Head of caudate nucleus (tissue), 42 donors: Measurements from ENCODE around the gene TTLL11.
"Not testable (repeated sequence)": the region's sequence is repeated elsewhere in the genome, so short reads cannot be mapped to it uniquely, and the experiment has no call there.

Experiments used
- DNase-seq, 42 donors: peaks; one replicate each; pipeline versions ENCODE4 v3.0.0 to v3.0.0-alpha.2; 2020 to 2021; ENCODE audit warnings: mixed read lengths in 7 of 42
- intact Hi-C: fragments of 100-400 bp; cut with DNase I; formaldehyde crosslinking; loops from one replicate; pipeline ENCODE4 v1.15.0; 2022

Gene TTLL11

DNA sequence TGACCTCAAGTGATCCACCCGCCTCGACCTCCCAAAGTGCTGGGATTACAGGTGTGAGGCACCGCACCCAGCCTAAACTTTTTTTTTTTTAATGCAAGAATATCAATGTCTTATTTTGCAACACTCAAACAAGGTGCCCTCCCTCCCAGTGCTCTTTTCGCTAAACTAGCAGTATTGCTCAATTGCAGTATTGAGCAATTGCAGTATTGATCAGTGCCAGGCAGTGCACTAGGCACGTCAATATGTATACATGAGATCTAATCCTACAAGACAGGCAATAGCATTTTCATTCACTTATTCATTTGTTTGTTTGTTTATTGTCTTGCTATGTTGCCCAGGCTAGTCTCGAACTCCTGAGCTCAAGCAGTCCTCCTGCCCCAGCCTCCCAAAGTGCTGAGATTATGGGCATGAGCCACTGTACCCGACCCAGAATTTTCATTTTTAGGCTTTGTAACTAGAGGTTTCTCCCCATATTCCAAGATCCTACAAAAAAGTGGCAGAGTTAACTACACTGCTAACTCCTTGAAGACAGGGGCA is 94.5 kb downstream of the TTLL11 start:
- intact Hi-C loops = loop anchor here (10.0 kb wide), 1 partner anchor 254 kb away; no protein-coding TSS in a partner anchor
- peak in 3 of 42 donors; percentile 5 to 23 (median 17) for DNase-seq

DNA sequence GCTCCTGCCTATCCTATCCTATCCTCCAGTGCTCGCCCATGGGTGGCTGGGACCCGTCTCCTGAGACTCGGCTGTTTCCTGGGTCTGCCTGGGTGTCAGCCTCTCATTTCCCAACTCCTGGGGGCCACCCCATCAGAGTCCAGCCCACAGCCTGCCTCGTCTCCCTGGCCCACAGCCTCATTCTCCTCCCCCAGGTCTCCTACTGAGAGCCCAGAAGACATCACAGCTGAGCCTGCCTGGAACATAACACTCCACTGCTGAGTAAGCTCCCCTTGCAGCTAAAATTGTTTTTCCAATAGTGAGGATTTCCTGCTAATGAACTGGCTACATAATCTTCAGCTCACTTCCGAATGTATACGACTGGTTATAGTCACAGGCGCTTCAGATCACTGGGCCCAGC is 95.3 kb downstream of the TTLL11 start:
- peak in 7 of 42 donors; percentile 8 to 52 (median 19) for DNase-seq
- intact Hi-C loops = loop anchor here (10.0 kb wide), 1 partner anchor 253 kb away; no protein-coding TSS in a partner anchor

DNA sequence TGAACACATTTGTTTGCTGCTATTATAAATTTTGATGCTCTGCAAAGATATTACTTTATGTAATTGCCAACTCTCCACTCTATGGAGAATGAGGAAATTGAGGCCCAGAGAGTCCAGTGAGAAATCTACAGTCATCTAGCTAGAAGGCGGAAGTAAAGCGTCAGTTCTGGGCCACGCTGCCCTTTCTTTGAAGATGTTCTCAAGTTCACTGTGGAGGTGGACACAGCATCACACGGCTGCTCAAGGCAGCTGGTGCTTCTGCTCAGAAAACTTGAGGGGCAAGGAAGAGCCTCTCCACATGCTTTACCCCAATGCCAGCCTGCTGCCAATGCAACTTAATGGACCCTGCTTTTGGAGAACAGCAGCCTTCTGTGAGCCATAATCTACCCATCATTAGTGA is 96.3 kb downstream of the TTLL11 start:
- peak in 1 of 42 donors; percentile 9 for DNase-seq

DNA sequence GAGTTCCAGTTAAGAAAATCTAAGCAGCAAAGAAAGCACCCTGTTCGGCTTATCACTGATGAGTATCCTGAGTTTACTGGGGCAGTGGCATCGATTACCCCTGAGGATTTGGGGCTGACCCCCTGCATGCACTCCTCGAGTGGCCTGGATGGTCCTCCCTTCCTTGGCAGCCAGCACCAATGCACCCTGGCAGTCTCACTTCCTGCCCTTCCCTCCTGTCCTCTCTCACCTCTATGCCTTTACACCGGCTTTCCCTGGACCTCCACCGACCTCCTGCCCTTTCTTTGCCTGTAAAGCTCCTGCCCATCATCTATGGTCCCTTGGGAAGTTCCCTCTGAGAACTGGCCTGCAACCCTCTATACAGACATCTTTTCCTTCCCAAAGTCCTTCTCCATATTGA is 97.1 kb downstream of the TTLL11 start:
- DNase-seq = peak in 1 of 42 donors; percentile 1
- intact Hi-C loops = loop anchor here (10.0 kb wide), 1 partner anchor 251 kb away; no protein-coding TSS in a partner anchor

More for the DNA sequence above, 96.3 kb downstream of the TTLL11 start:
- intact Hi-C loops = loop anchor here (10.0 kb wide), 1 partner anchor 252 kb away; no protein-coding TSS in a partner anchor

DNA sequence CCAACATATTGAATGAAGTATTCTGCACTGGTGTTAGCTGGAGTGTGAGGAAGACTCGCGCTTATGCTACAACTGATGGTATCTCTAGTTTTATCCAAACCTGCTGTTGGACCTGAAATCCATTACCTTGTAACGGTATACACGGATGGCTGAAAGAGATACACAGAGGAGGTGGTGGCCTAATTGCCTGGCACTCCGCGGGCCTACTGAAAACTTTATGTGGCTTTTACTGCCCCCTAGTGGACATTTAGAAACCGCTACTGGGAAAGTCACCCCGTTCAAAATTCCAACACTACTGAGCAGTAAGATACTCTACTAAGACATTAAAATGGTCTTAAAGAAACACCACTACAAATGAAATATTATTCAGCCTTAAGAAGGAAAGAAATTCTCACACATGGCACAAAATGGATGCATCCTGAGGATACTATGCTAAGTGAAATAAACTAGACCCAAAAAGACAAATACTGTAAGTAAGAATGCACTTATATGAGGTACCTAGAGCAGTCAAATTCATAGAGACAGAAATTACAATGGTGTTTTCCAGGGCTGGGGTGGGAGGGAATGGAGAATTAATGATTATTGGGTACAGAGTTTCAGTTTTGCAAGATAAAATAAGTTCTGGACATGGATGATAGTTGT is 100.4 kb downstream of the TTLL11 start:
- intact Hi-C loops = loop anchor here (2.0 to 10.0 kb wide), 3 partner anchors 248 to 440 kb away; no protein-coding TSS in a partner anchor

DNA sequence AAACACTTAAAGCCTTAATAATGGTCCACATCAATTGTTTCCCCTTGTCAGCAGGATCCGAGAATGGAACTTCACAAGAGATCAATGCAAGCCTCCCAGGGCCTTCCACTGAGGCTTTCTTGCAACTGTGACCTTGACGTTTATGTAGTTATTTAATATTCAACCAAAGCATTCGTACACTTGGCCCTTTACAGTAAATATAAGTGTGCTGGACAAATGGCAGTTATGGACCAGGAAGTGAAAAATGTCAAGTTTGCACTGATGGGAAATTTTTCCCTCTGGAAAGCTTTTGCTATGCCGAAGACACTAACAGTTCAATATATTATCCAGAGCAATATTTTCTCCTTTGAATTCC is 101.8 kb downstream of the TTLL11 start:
- intact Hi-C loops = loop anchor here (5.0 to 10.0 kb wide), 2 partner anchors 246 to 439 kb away; no protein-coding TSS in a partner anchor
- peak in 1 of 42 donors; percentile 17 for DNase-seq

More for the DNA sequence above, 100.4 kb downstream of the TTLL11 start:
- DNase-seq = peak; percentile 22 to 88 (median 68)

DNA sequence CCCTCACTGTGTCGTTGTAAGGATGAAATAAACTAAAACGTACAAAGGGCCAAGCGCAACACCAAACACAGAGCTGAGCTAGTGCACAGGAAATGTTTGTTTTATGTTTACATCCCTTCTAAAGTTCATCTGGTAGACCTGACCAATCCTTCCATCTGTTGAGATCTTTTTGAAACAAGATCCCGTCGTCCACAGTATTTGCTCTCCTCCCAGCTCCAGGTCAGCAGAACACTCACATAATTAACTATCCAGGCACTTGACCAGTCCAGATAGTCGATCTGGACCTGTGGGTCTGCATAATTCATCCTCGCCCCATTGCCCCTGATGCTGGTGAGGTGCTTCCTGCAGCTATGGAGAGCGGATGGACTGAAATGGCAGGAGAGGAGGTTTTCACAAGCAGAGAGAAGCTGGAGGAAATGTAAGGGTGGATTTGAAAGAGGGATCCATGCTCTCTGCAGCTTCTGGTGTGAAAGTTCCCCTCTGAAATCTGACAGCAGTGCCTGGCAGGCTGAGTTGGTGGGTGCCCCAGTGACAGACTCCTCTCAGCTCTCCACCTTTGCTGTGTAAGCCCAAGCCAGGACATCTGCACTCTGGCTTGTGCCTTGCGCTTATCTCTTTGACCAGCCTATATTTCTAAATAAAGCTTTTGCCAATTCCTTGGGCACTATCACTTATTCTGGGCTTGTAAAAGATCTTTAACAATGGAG is 102.4 kb downstream of the TTLL11 start:
- intact Hi-C loops = loop anchor here (5.0 to 10.0 kb wide), 2 partner anchors 246 to 438 kb away; no protein-coding TSS in a partner anchor
- peak in 1 of 42 donors; percentile 33 for DNase-seq

DNA sequence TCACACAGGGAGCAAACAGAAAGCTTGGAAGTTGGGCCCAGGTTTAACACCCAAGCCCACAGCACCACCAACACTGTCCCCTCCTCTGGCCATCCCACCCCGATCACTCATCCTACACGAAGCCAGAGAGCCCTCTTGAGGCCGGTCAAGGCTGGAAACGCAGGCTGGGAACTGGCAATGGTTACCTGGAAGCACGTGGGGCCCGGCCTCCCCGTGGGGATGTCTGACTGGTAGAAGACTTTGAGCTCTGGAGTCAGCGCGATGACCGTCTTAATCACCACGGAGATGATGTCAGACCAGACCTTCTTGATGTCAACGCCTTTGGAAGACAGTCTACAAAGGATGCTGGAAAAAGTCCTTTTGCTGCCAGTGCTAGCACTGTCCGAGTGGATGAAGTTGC is 104.1 kb downstream of the TTLL11 start:
- intact Hi-C loops = loop anchor here (10.0 kb wide), 1 partner anchor 104 kb away; no protein-coding TSS in a partner anchor
- peak in 5 of 42 donors; percentile 21 to 58 (median 35) for DNase-seq

DNA sequence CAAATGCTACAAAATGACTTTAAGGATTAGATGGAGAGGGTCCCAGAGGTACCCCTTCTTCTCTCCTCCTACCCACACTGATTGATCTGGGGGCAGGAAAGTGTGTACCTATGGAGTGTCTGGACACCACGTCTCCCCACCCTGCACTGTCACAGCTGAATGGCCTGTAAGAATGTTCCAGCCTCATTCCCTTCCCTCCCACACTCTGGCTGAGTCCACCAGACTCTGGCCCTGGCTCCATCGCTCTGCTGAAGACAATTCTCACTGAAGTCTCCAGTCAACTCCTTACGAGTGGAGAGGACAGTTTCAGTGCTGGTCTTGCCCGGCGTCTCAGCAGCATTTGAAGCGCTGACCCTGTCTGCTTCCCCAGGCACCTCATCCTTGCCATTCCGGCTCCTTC is 105.8 kb downstream of the TTLL11 start:
- intact Hi-C loops = loop anchor here (10.0 kb wide), 1 partner anchor 103 kb away; no protein-coding TSS in a partner anchor
- no peak for DNase-seq

DNA sequence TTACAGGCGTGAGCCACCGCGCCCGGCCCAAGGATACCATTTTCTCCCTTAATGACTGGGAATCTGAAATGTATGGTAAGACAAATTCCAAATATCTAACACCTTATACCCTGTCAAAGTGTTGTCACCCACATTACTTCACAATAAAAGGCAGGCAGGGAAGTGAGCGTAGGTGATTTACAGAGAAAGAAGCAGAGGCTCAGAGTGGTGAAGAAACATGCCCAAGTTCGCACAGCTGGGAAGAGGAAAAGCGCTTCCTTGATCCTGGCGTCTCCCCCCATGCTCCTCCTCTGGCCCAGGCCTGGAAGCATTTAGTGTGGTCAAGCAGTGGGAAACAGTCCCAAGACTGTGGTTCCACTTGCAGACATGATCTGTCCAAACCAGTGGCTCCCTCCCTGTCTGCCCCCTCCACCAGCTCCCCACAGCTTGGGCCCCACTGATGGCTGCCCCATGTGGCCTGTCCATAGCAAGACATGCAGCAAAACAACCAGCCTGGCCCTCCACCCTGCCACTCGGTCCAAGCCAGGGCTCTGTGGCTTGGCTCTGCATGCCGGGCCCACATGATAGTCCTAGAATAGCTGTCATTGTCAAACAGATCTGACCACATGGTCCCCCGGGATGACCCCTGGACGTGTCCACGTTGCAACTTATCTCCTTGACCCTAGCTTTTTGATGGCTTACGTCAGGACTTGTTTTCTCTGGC is 107.2 kb downstream of the TTLL11 start:
- intact Hi-C loops = loop anchor here (10.0 kb wide), 1 partner anchor 101 kb away; no protein-coding TSS in a partner anchor
- peak in 35 of 42 donors; percentile 32 to 84 (median 60) for DNase-seq

DNA sequence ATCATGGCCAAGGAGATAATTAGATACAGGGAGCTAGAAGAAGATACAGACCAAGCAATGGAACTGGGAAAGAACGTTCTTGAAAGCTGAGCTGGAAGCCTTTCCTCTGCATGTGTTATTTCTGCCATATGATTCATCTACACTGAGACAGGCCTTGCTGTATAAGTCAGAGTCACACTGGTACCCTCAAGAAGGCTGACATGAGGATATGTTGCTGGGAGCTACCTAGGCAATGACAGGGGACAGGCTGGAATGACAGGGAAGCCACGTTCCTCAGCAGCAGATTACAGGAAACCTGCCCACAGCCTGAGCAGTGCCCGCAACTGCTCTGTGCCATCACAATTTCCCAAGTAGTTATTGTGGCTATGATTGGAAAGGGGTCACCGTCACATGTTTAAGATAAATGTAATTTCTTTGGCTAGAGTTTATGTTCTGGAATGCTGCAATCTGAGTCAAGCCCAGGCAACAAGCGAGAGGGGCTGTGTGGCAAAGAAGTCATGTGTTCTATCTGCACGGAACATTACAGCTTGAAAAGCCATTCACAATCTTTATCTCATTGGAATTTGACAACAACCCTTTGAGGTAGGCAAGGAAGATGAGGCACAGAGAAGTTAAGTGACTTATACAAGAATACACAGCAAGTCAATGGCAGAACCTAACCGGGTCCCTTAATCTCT is 108.2 kb downstream of the TTLL11 start:
- intact Hi-C loops = loop anchor here (10.0 kb wide), 1 partner anchor 100 kb away; no protein-coding TSS in a partner anchor
- DNase-seq = peak in 5 of 42 donors; percentile 2 to 38 (median 23)

DNA sequence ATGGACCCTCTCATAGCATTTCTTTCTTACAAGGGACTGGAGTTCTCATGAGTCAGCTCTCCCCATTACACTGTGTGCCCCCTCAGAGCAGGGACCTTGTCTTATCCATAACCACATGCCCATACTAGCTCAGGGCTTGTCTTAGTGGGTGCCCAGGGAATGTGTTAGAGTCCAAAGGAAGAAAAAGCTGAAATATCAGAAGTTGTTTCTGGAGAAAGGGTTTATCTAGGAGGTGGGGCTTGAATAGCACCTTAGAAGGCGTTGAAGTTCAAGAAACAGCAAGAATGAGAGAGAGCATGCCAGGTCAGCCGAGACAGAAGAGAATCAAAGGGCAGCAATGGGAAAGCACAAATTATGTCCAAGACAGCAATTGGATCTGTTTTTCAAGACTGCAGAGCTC is 109.4 kb downstream of the TTLL11 start:
- intact Hi-C loops = loop anchor here (10.0 kb wide), 1 partner anchor 99 kb away; no protein-coding TSS in a partner anchor
- no peak for DNase-seq

DNA sequence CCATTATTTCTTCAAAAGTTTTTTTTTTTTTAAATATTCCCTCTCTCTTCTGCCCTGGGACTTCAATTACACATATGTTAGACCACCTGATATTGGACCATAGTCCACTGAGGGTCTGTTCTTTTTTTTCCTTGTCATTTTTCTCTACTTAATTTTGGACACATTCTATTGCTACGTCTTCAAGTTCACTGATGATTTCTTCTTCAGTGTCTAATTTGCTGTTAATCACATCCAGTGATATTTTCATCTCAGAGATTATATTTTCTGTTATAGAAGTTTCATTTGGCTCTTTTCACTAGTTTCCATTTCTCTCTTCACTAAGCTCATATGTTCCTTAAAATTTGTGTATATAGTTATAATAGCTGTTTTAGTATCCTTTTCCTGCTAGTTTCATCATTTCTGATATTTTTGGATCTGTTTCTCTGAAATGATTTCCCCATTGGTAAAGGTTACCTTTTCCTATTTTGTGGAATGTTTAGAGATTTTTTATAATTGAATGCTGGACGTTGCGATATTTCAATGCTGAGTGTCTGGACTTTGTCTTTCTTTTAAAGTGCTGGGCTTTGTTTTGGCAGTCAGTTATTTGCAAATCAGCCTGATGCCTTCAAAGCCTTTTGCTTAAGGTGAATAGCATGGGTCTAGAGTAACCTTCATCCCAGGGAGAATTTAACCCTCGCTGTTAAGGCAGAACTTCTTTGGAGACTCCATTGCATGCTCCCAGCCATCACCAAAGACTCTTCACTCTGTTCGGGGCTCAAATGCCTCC is 111.8 kb downstream of the TTLL11 start:
- intact Hi-C loops = loop anchor here (10.0 kb wide), 1 partner anchor 96 kb away; no protein-coding TSS in a partner anchor
- DNase-seq = no peak

DNA sequence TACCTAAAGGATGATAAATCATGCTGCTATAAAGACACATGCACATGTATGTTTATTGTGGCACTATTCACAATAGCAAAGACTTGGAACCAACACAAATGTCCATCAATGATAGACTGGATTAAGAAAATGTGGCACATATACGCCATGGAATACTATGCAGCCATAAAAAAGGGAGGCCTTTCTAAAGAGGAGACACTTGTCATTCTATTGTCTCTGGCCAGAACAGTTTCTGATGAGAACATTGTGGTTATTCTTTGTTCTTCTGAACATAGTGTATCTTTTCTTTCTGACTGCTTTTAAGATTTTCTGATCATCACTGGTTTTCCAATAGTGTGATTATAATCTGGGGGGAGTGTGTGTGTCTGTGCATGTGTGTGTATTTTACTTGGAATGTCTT is 112.4 kb downstream of the TTLL11 start:
- intact Hi-C loops = loop anchor here (10.0 kb wide), 1 partner anchor 96 kb away; no protein-coding TSS in a partner anchor
- not testable (repeated sequence) for DNase-seq

DNA sequence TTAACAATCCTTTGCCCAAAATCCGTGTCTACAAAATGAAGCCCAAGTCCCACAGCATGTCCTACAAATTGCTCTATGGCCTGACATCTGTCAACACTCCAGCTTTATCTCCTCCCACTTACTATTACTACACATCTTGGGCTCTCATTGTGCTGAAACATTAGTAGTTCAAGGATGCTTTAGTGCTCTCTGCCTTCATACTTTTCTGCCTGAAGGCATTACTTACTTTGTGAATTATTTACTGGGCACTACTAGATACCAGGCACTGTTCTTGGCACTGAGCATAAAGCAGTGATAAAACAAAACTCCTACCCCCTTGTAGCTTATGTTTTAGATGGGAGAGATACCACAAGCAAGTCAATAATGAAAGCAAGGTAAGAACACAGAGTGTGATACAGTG is 113.4 kb downstream of the TTLL11 start:
- intact Hi-C loops = loop anchor here (10.0 kb wide), 1 partner anchor 95 kb away; no protein-coding TSS in a partner anchor
- DNase-seq = no peak

DNA sequence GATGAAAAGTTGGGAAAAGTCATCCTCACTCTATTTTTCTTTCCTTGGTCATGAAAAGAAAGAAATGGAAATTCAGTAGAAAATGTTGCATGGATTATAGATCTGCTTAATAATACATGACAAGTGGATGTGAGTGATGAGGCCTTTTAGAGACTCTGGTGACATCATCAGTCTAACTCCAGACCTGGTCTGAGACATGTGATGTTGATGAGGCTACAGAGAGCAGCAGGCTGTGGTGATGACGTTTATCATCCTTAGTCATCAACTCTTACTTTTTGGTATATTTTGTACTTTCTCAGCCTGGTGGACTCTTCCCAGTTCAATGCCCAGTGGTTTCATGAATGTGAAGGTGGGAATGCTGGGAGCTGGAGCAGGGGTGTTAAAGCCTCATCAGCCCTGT is 116.4 kb downstream of the TTLL11 start:
- DNase-seq = no peak

DNA sequence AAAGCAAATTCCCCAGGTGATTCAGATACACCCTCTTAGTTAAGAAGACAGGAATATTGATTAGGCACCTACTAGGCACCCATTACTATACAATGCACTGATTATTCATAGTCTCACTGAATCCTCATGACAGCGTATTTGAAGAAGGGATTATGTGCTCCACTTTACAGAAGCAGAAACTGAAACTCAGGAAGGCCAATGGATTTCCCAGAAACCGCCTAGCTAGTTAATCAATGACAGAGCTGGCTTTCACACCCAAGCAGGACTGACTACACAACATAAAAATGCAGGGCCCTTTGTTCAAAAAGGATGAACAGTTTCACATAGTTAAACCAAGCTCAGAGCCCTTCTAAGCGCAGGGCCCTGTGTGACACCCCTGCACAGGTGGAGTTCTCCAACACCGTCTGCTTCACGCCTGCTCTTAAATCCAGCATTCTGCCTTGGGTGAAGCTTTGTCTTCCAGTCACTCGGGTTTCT is 117.3 kb downstream of the TTLL11 start:
- intact Hi-C loops = no loop called here

More for the DNA sequence above, 116.4 kb downstream of the TTLL11 start:
- intact Hi-C loops = no loop called here

More for the DNA sequence above, 117.3 kb downstream of the TTLL11 start:
- DNase-seq = no peak
